OCI-LY1 (cell line): Measurements from ENCODE around the gene GUSB.
A peak's percentile ranks its signal among the peaks of the same experiment; 100 is the strongest.
"Not testable (repeated sequence)": the region's sequence is repeated elsewhere in the genome, so short reads cannot be mapped to it uniquely, and the experiment has no call there.

Experiments
- H2AFZ ChIP-seq: fragments of 200-600 bp; sonication (generic), shearing (Covaris generic); 2 replicates; pipeline ENCODE4 v1.6.0; 2014; ENCODE audit warnings: antibody characterized with exemption, mild to moderate bottlenecking, low read length
- H3F3A ChIP-seq: fragments of 200-600 bp; sonication (generic), shearing (Covaris generic); 2 replicates; pipeline ENCODE4 v1.6.0; 2014; ENCODE audit warnings: mild to moderate bottlenecking, antibody characterized with exemption, low read length, moderate library complexity; ENCODE audit not compliant: insufficient read depth
- H3K27ac ChIP-seq: fragments of 200-600 bp; sonication (generic); 2 replicates; pipeline ENCODE4 v1.5.1; 2014; ENCODE audit warnings: low read length, mixed run types, mild to moderate bottlenecking, low read depth; ENCODE audit not compliant: poor library complexity, severe bottlenecking
- H3K27me3 ChIP-seq: fragments of 200-600 bp; sonication (generic); 2 replicates; pipeline ENCODE4 v1.6.0; 2014; ENCODE audit warnings: antibody characterized with exemption, mild to moderate bottlenecking, low read length, moderate library complexity; ENCODE audit not compliant: insufficient read depth
- H3K36me3 ChIP-seq: fragments of 200-600 bp; sonication (generic); 2 replicates; pipeline ENCODE4 v1.6.1; 2014; ENCODE audit warnings: mild to moderate bottlenecking, antibody characterized with exemption, low read length, moderate library complexity, mixed read lengths; ENCODE audit not compliant: insufficient read depth
- H3K4me1 ChIP-seq: fragments of 200-600 bp; sonication (generic); 2 replicates; pipeline ENCODE4 v1.5.1; 2014; ENCODE audit warnings: mild to moderate bottlenecking, low read length, moderate library complexity; ENCODE audit not compliant: insufficient read depth, severe bottlenecking
- H3K4me2 ChIP-seq: fragments of 200-600 bp; sonication (generic), shearing (Covaris generic); 2 replicates; pipeline ENCODE4 v1.6.1; 2014; ENCODE audit warnings: low read length
- H3K4me3 ChIP-seq: fragments of 200-600 bp; sonication (generic); 2 replicates; pipeline ENCODE4 v1.5.1; 2014; ENCODE audit warnings: low read length, low read depth, mild to moderate bottlenecking, mixed read lengths; ENCODE audit not compliant: poor library complexity, severe bottlenecking
- H3K79me2 ChIP-seq: fragments of 200-600 bp; shearing (Covaris generic); 2 replicates; pipeline ENCODE4 v1.6.1; 2016; ENCODE audit warnings: mixed run types, low read length, mixed read lengths; ENCODE audit not compliant: insufficient read depth
- H3K9ac ChIP-seq: fragments of 200-600 bp; sonication (generic), shearing (Covaris generic); 2 replicates; pipeline ENCODE4 v1.6.1; 2014; ENCODE audit warnings: mild to moderate bottlenecking, low read length, mixed read lengths
- H3K9me2 ChIP-seq: fragments of 200-600 bp; sonication (generic), shearing (Covaris generic); 2 replicates; pipeline ENCODE4 v1.6.1; 2014; ENCODE audit warnings: low read depth, mild to moderate bottlenecking, low read length, mixed read lengths
- H3K9me3 ChIP-seq: fragments of 200-600 bp; shearing (Covaris generic); 2 replicates; pipeline ENCODE4 v1.6.1; 2014; ENCODE audit warnings: low read length, mixed read lengths
- H4K20me1 ChIP-seq: fragments of 200-600 bp; sonication (generic), shearing (Covaris generic); 2 replicates; pipeline ENCODE4 v1.6.0; 2016; ENCODE audit warnings: mild to moderate bottlenecking, low read length; ENCODE audit not compliant: insufficient read depth
- CTCF ChIP-seq: fragments of 200-600 bp; sonication (generic), shearing (Covaris generic); IDR thresholded peaks from 2 replicates; pipeline ENCODE4 v1.5.1; 2017; ENCODE audit warnings: mild to moderate bottlenecking, antibody characterized with exemption, low read length, moderate library complexity, mixed read lengths
- EZH2 ChIP-seq: fragments of 200-600 bp; sonication (generic), shearing (Covaris generic); IDR thresholded peaks from 2 replicates; pipeline ENCODE4 v1.8.0; 2017; ENCODE audit warnings: borderline replicate concordance, mixed run types, mild to moderate bottlenecking, antibody characterized with exemption, low read length, moderate library complexity, mixed read lengths

GUSB gene

GRCh38 chr7:65981965-65982792 lies at the start of gene GUSB:
Gene GUSB, minus strand, starts transcription at chr7:65982213. Its CDS starts 30 bp downstream, at chr7:65982183.
- Histone ChIP-seq H3K36me3 (peaks cover 20% of the 10 kb centered on the region), H3K27ac (peak within 1 kb of the TSS; percentile 20), H3K4me3 (peak within 1 kb of the TSS; percentile 84), H3K9me2 (no peaks in the 10 kb centered on the region), H3K9ac (peak within 1 kb of the TSS; percentile 86), H3K27me3 (no peaks in the 10 kb centered on the region), H3F3A (no peaks in the 10 kb centered on the region), H3K4me1 (peaks cover 16% of the 10 kb centered on the region), H3K9me3 (no peaks in the 10 kb centered on the region), H3K4me2 (peak within 1 kb of the TSS; percentile 72), H4K20me1 (no peaks in the 10 kb centered on the region), H2AFZ (peak within 1 kb of the TSS; percentile 97), H3K79me2 (peaks cover 13% of the 10 kb centered on the region)
- TF ChIP-seq CTCF (no peak; the same call in 1 of the 2 replicates), EZH2 (no peak)

- H4K20me1 ChIP-seq, H3K27ac ChIP-seq, H3K4me3 ChIP-seq, H3K9me3 ChIP-seq, H3K9me2 ChIP-seq, H3K36me3 ChIP-seq, H3K4me2 ChIP-seq, H3F3A ChIP-seq, H3K79me2 ChIP-seq, H2AFZ ChIP-seq, H3K27me3 ChIP-seq, H3K4me1 ChIP-seq, H3K9ac ChIP-seq: not testable (repeated sequence)
Observed at GRCh38 chr7:66028342-66028741, 46.3 kb upstream of the GUSB start.

GRCh38 chr7:66016131-66016461 lies 34.1 kb upstream of the GUSB start:
- no peak overlapping the region for H3K4me3 ChIP-seq
- H3F3A ChIP-seq, result no peaks in the 10 kb centered on the region
- TF ChIP-seq EZH2 (no peak), CTCF (no peak)
- H3K4me1 ChIP-seq, result peaks cover 4% of the 10 kb centered on the region
- H4K20me1 ChIP-seq, result no peaks in the 10 kb centered on the region
- H3K9me3 ChIP-seq, result no peaks in the 10 kb centered on the region
- no peaks in the 10 kb centered on the region for H3K36me3 ChIP-seq
- H2AFZ ChIP-seq, result no peak overlapping the region
- no peaks in the 10 kb centered on the region for H3K27me3 ChIP-seq
- H3K4me2 ChIP-seq, result no peak overlapping the region
- no peak overlapping the region for H3K27ac ChIP-seq
- no peaks in the 10 kb centered on the region for H3K79me2 ChIP-seq
- no peaks in the 10 kb centered on the region for H3K9me2 ChIP-seq
- H3K9ac ChIP-seq, result no peak overlapping the region
